HepG2 (cell line): ENCODE measurements around the gene SHISA7. TPM values are rescaled to one million over a fixed set of nuclear protein-coding genes. Genes with fewer than 3 reads are reported as not detected.
A peak's percentile ranks its signal among the peaks of the same experiment; 100 is the strongest.

ENCODE experiments used
- AGO1 ChIP-seq: fragments of 200-400 bp; formaldehyde crosslinking; IDR thresholded peaks from 2 replicates; pipeline ENCODE4 v1.6.1; 2017; ENCODE audit warnings: mild to moderate bottlenecking, low read depth, low read length, moderate library complexity; ENCODE audit not compliant: poor library complexity, severe bottlenecking
- ATF4 ChIP-seq, 2 experiments: fragments of 450-650 bp in 1 of 2; sonication (generic) in 1 of 2; formaldehyde crosslinking; IDR thresholded peaks; 2 replicates each; pipeline versions ENCODE4 v1.5.0 to v1.8.0; 2020 to 2022; ENCODE audit warnings: mild to moderate bottlenecking in 1 of 2, missing genetic modification reagents in 1 of 2
- E2F5 ChIP-seq: sonication (generic); formaldehyde crosslinking; conservative IDR thresholded peaks from 2 replicates; pipeline ENCODE4 v1.4.0; 2020; ENCODE audit warnings: missing genetic modification reagents
- GLI4 ChIP-seq: sonication (generic); formaldehyde crosslinking; IDR thresholded peaks from 2 replicates; pipeline ENCODE4 v1.5.1; 2020; ENCODE audit warnings: missing genetic modification reagents, mild to moderate bottlenecking, moderate library complexity, borderline replicate concordance
- HMGA1 ChIP-seq: sonication (generic); formaldehyde crosslinking; conservative IDR thresholded peaks from 2 replicates; pipeline ENCODE4 v1.4.0; 2020; ENCODE audit warnings: missing genetic modification reagents
- HNRNPLL ChIP-seq: fragments of 200-400 bp; formaldehyde crosslinking; IDR thresholded peaks from 2 replicates; pipeline ENCODE4 v1.6.1; 2017; ENCODE audit warnings: mild to moderate bottlenecking, low read depth, low read length; ENCODE audit not compliant: poor library complexity, severe bottlenecking
- IKZF4 ChIP-seq: sonication (generic); formaldehyde crosslinking; IDR thresholded peaks from 2 replicates; pipeline ENCODE4 v1.5.1; 2020; ENCODE audit warnings: borderline replicate concordance, mild to moderate bottlenecking, low read depth, missing genetic modification reagents; ENCODE audit errors: not compliant biosample characterization
- MAFK ChIP-seq, 2 experiments: IDR thresholded peaks in 1 of 2; conservative IDR thresholded peaks in 1 of 2; 2 replicates each; pipeline ENCODE4 v1.6.1; 2011; ENCODE audit warnings: improper control_type of control experiment in 2 of 2, low read length in 2 of 2
- RARG ChIP-seq: sonication (generic); formaldehyde crosslinking; IDR thresholded peaks from 2 replicates; pipeline ENCODE4 v1.4.0; 2020; ENCODE audit warnings: low read depth, mild to moderate bottlenecking, missing genetic modification reagents
- SP4 ChIP-seq: sonication (generic); formaldehyde crosslinking; IDR thresholded peaks from 2 replicates; pipeline ENCODE4 v1.8.1; 2023; ENCODE audit warnings: mild to moderate bottlenecking, missing genetic modification reagents
- WIZ ChIP-seq: sonication (generic); formaldehyde crosslinking; IDR thresholded peaks from 2 replicates; pipeline ENCODE4 v1.5.1; 2020; ENCODE audit warnings: mild to moderate bottlenecking, missing genetic modification reagents
- XBP1 ChIP-seq: sonication (generic); formaldehyde crosslinking; IDR thresholded peaks from 2 replicates; pipeline ENCODE4 v1.5.0; 2020; ENCODE audit warnings: missing genetic modification reagents
- ZKSCAN8 ChIP-seq: IDR thresholded peaks from 2 replicates; pipeline ENCODE4 v1.6.1; 2016; ENCODE audit warnings: borderline replicate concordance, missing genetic modification reagents, missing compliant biosample characterization
- ZNF33A ChIP-seq: sonication (generic); formaldehyde crosslinking; IDR thresholded peaks from 2 replicates; pipeline ENCODE4 v1.5.1; 2020; ENCODE audit warnings: missing genetic modification reagents, mild to moderate bottlenecking, moderate library complexity, borderline replicate concordance
- ZNF362 ChIP-seq: sonication (generic); formaldehyde crosslinking; IDR thresholded peaks from 2 replicates; pipeline ENCODE4 v1.4.0; 2020; ENCODE audit warnings: missing genetic modification reagents, mild to moderate bottlenecking, borderline replicate concordance
- ZNF503 ChIP-seq: sonication (generic); formaldehyde crosslinking; IDR thresholded peaks from 2 replicates; pipeline ENCODE4 v1.4.0; 2020; ENCODE audit warnings: missing genetic modification reagents
- ZNF556 ChIP-seq: sonication (generic); formaldehyde crosslinking; IDR thresholded peaks from 2 replicates; pipeline ENCODE4 v1.4.0; 2020; ENCODE audit warnings: mild to moderate bottlenecking, missing genetic modification reagents, borderline replicate concordance
- ZNF775 ChIP-seq: sonication (generic); formaldehyde crosslinking; IDR thresholded peaks from 2 replicates; pipeline ENCODE4 v1.4.0; 2020; ENCODE audit warnings: missing genetic modification reagents, mild to moderate bottlenecking, moderate library complexity, borderline replicate concordance
- ZNF777 ChIP-seq: sonication (generic); formaldehyde crosslinking; IDR thresholded peaks from 2 replicates; pipeline ENCODE4 v1.4.0; 2020; ENCODE audit warnings: missing genetic modification reagents
- ZNF788 ChIP-seq: sonication (generic); formaldehyde crosslinking; IDR thresholded peaks from 2 replicates; pipeline ENCODE4 v1.5.0; 2020; ENCODE audit warnings: mild to moderate bottlenecking, missing genetic modification reagents, borderline replicate concordance
- ZNF792 ChIP-seq: IDR thresholded peaks from 2 replicates; pipeline ENCODE4 v1.6.1; 2016
- polyA plus RNA-seq, 8 experiments: library from polyadenylated mRNA; depleted of rRNA in 3 of 8; stranded (reverse) in 7 of 8; unstranded in 1 of 8; fragments of >200 nt; fragmentation: Illumina TruSeq in 4 of 8; extraction: Trizol in 4 of 8; gene quantifications; 2 replicates each; pipeline versions ENCODE4 v1.2.1 to v1.2.3, GENCODE V29; 2011 to 2016; ENCODE audit warnings: low read depth in 4 of 8, missing spikeins in 1 of 8, mixed read lengths in 1 of 8; ENCODE audit not compliant: insufficient read depth in 1 of 8
- total RNA-seq, 5 experiments: library from RNA; depleted of rRNA; stranded (reverse); fragments of >200 nt; fragmentation: Illumina TruSeq; extraction: Trizol; gene quantifications; 2 replicates each; pipeline ENCODE4 v1.2.3, GENCODE V29; 2016; ENCODE audit warnings: low read depth in 1 of 5
- TF ChIP-seq, protein P1 (sequence below): IDR thresholded peaks from 2 replicates; pipeline ENCODE4 v1.6.1; 2016

SHISA7 gene
- total and polyA plus RNA-seq, 2 of the 13 experiments (the other 11 are each of a cell fraction or from before 2014, with no cell fraction given) = not detected

- TF ChIP-seq, protein P1, sequence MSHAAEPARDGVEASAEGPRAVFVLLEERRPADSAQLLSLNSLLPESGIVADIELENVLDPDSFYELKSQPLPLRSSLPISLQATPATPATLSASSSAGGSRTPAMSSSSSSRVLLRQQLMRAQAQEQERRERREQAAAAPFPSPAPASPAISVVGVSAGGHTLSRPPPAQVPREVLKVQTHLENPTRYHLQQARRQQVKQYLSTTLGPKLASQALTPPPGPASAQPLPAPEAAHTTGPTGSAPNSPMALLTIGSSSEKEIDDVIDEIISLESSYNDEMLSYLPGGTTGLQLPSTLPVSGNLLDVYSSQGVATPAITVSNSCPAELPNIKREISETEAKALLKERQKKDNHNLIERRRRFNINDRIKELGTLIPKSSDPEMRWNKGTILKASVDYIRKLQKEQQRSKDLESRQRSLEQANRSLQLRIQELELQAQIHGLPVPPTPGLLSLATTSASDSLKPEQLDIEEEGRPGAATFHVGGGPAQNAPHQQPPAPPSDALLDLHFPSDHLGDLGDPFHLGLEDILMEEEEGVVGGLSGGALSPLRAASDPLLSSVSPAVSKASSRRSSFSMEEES (CRISPR knock-in tag) = peak; percentile 27; the same call in 1 of the 2 replicates
- TF ChIP-seq ZNF33A (peak; percentile 75; the same call in 1 of the 2 replicates), IKZF4 (peak; percentile 9), RARG (CRISPR knock-in tag) (no peak), E2F5 (0 out of 2 replicates have a peak, but pooled peaks have one; percentile 58), HMGA1 (CRISPR knock-in tag) (no peak), ZNF788 (peak; percentile 90; the same call in 1 of the 2 replicates), MAFK (conservative IDR thresholded peaks at IDR 0.05 in 1 of 2, IDR thresholded peaks at IDR 0.05 in 1 of 2; ENCODE audit: low read length in 2 of 2) (peak; percentile 29; a peak in 2 of 4 replicates), HNRNPLL (peak; percentile 93), GLI4 (0 out of 2 replicates have a peak, but pooled peaks have one; percentile 14), ZNF777 (CRISPR knock-in tag) (0 out of 2 replicates have a peak, but pooled peaks have one; percentile 24), ZNF362 (CRISPR knock-in tag) (no peak; the same call in 1 of the 2 replicates), AGO1 (peak; percentile 60), ZKSCAN8 (CRISPR knock-in tag) (no peak; the same call in 1 of the 2 replicates), ATF4 (CRISPR knock-in tag; IDR thresholded peaks at IDR 0.05) (0 out of 4 replicates have a peak, but pooled peaks of 1 of the 2 experiments have one; percentile 9), ZNF556 (peak; percentile 40; the same call in 1 of the 2 replicates), XBP1 (CRISPR knock-in tag) (no peak), SP4 (CRISPR knock-in tag) (peak; percentile 99), ZNF792 (no peak), ZNF775 (CRISPR knock-in tag) (no peak), WIZ (CRISPR knock-in tag) (no peak), ZNF503 (CRISPR knock-in tag) (peak; percentile 44; the same call in 1 of the 2 replicates)
Observed at GRCh38 chr19:55461259-55461973, 18.3 kb upstream of the SHISA7 start, which contains the start of gene ISOC2 (continued).
